HG02678 (cell line): ENCODE measurements around the gene B4GALT1.

Source experiments
- ATAC-seq: cut with Tn5 transposase; IDR thresholded peaks from one replicate; pipeline ENCODE4 v1.9.1; 2021; ENCODE audit warnings: mild to moderate bottlenecking, moderate library complexity; ENCODE audit not compliant: unreplicated experiment

The B4GALT1 gene

GRCh38 chr9:33142535-33142934 lies 24.6 kb downstream of the B4GALT1 start:
- peak; percentile 37 for ATAC-seq

- ATAC-seq, result peak; percentile 30
These were observed 26.5 kb downstream of the B4GALT1 start for GRCh38 chr9:33140401-33141360.

- ATAC-seq, result no peak
These were observed 27.5 kb downstream of the B4GALT1 start for GRCh38 chr9:33139421-33140228.

GRCh38 chr9:33138768-33139167 lies 28.4 kb downstream of the B4GALT1 start:
- no peak for ATAC-seq

- ATAC-seq, result no peak
These were observed 29.3 kb downstream of the B4GALT1 start for GRCh38 chr9:33137781-33138264.

GRCh38 chr9:33136721-33137670 lies 30.1 kb downstream of the B4GALT1 start:
- peak; percentile 36 for ATAC-seq

- ATAC-seq, result no peak
These were observed 31.6 kb downstream of the B4GALT1 start for GRCh38 chr9:33135470-33135958.

- ATAC-seq, result no peak
These were observed 32.1 kb downstream of the B4GALT1 start for GRCh38 chr9:33135031-33135461.

GRCh38 chr9:33133186-33133585 lies 34.0 kb downstream of the B4GALT1 start:
- no peak for ATAC-seq

GRCh38 chr9:33131790-33132772 lies 35.1 kb downstream of the B4GALT1 start:
- no peak for ATAC-seq

GRCh38 chr9:33130961-33131789 lies 36.0 kb downstream of the B4GALT1 start:
- ATAC-seq, result no peak

GRCh38 chr9:33129886-33130881 lies 37.0 kb downstream of the B4GALT1 start:
- ATAC-seq, result peak; percentile 78

- no peak for ATAC-seq
These were observed 37.8 kb downstream of the B4GALT1 start for GRCh38 chr9:33129251-33129885.

GRCh38 chr9:33128570-33128969 lies 38.6 kb downstream of the B4GALT1 start:
- no peak for ATAC-seq

GRCh38 chr9:33127881-33128280 lies 39.3 kb downstream of the B4GALT1 start:
- ATAC-seq, result no peak
